Activated CD8-positive, alpha-beta T cell treated with anti-CD3 and anti-CD28 coated beads for 36 hours (primary cell): ENCODE results near the gene RIMS1. TPM values are rescaled to one million over a fixed set of nuclear protein-coding genes. Genes with fewer than 3 reads are reported as not detected.

Experiments
- ATAC-seq: fragments of 200-7000 bp; cut with Tn5 transposase; one replicate; pipeline ENCODE4 v1.10.0; 2021; ENCODE audit warnings: mild to moderate bottlenecking, moderate library complexity
- CTCF ChIA-PET: fragments of 350-600 bp; sonication (Branson Sonifier 250); formaldehyde crosslinking; loops from one replicate; lab custom pipeline; 2021; ENCODE audit warnings: antibody characterized with exemption; lab: Charles Lee
- POLR2A ChIA-PET: fragments of 350-600 bp; sonication (Branson Sonifier 250); formaldehyde crosslinking; loops from one replicate; lab custom pipeline; 2021; ENCODE audit warnings: antibody characterized with exemption; lab: Charles Lee
- DNase-seq: peaks from one replicate; pipeline ENCODE4 v3.0.0-alpha.2; 2020
- H3K27ac Mint-ChIP-seq: one replicate; pipeline ENCODE4 v1.8.0; 2021; ENCODE audit warnings: mild to moderate bottlenecking, mixed read lengths
- H3K27me3 Mint-ChIP-seq: one replicate; pipeline ENCODE4 v1.8.0; 2021; ENCODE audit warnings: mixed read lengths
- H3K36me3 Mint-ChIP-seq: one replicate; pipeline ENCODE4 v1.8.0; 2021; ENCODE audit warnings: low read depth, mixed read lengths
- H3K4me1 Mint-ChIP-seq: one replicate; pipeline ENCODE4 v1.8.0; 2021; ENCODE audit warnings: low read depth, mixed read lengths
- H3K4me3 Mint-ChIP-seq: one replicate; pipeline ENCODE4 v1.8.0; 2021; ENCODE audit warnings: mild to moderate bottlenecking, moderate library complexity, mixed read lengths
- H3K9me3 Mint-ChIP-seq: one replicate; pipeline ENCODE4 v1.8.0; 2021; ENCODE audit warnings: mixed read lengths
- intact Hi-C: fragments of 100-400 bp; cut with micrococcal nuclease; formaldehyde crosslinking; loops from one replicate; pipeline ENCODE4 v1.10.0; 2022
- total RNA-seq, 2 experiments: library from RNA; stranded (reverse); gene quantifications; one replicate each; pipeline ENCODE4 v1.2.3, GENCODE V29; 2021
- TF ChIP-seq, protein P1 (sequence below): fragments of 200-600 bp; IDR thresholded peaks from one replicate; pipeline ENCODE4 v1.8.0; 2022; ENCODE audit warnings: antibody characterized with exemption, mild to moderate bottlenecking

RIMS1 gene
- total RNA-seq, 2 experiments from 2014 or later = not detected

DNA sequence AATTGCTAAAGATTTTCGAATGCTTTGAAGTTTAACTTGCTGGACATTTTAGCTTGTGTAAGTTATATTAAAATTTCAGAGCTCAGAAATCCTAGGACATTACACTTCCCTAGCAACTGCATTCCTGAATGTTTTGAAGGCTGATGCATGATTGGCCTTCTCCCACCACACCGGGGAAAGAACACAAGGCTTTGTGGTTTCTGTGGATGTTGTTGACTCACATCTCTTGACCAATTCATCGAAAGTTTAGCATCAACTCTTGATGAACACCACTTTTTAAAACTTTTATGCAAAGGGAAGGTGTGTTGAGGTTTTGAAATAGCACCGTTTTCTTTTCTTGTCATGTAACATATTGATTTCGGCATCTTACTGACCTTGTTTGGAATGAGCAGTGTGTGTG lies 81.1 kb downstream of the RIMS1 start:
- TF ChIP-seq, protein P1, sequence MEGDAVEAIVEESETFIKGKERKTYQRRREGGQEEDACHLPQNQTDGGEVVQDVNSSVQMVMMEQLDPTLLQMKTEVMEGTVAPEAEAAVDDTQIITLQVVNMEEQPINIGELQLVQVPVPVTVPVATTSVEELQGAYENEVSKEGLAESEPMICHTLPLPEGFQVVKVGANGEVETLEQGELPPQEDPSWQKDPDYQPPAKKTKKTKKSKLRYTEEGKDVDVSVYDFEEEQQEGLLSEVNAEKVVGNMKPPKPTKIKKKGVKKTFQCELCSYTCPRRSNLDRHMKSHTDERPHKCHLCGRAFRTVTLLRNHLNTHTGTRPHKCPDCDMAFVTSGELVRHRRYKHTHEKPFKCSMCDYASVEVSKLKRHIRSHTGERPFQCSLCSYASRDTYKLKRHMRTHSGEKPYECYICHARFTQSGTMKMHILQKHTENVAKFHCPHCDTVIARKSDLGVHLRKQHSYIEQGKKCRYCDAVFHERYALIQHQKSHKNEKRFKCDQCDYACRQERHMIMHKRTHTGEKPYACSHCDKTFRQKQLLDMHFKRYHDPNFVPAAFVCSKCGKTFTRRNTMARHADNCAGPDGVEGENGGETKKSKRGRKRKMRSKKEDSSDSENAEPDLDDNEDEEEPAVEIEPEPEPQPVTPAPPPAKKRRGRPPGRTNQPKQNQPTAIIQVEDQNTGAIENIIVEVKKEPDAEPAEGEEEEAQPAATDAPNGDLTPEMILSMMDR = no peak
- Mint-ChIP-seq H3K4me3 (no peak overlapping the region), H3K36me3 (no peaks in the 10 kb centered on the region), H3K4me1 (no peaks in the 10 kb centered on the region), H3K27me3 (no peaks in the 10 kb centered on the region), H3K27ac (no peak overlapping the region), H3K9me3 (peaks cover 3% of the 10 kb centered on the region)
- POLR2A ChIA-PET = no interaction called here
- DNase-seq (no peak), ATAC-seq (no peak)
- intact Hi-C loops = no loop called here
- CTCF ChIA-PET = no interaction called here

GRCh38 chr6:71977884-71978283 lies 91.5 kb downstream of the RIMS1 start:
- H3K27me3 Mint-ChIP-seq = no peaks in the 10 kb centered on the region
- no peak overlapping the region for H3K27ac Mint-ChIP-seq
- TF ChIP-seq, protein P1 = no peak
- no peak for DNase-seq
- no peaks in the 10 kb centered on the region for H3K36me3 Mint-ChIP-seq
- intact Hi-C loops = no loop called here
- no peaks in the 10 kb centered on the region for H3K4me1 Mint-ChIP-seq
- POLR2A ChIA-PET = no interaction called here
- H3K4me3 Mint-ChIP-seq = no peak overlapping the region
- CTCF ChIA-PET = no interaction called here
- peaks cover 6% of the 10 kb centered on the region for H3K9me3 Mint-ChIP-seq
- ATAC-seq = no peak

- ATAC-seq (no peak), DNase-seq (no peak)
- TF ChIP-seq, protein P1 = no peak
- Mint-ChIP-seq H3K4me1 (no peaks in the 10 kb centered on the region), H3K27ac (no peak overlapping the region), H3K27me3 (no peaks in the 10 kb centered on the region), H3K9me3 (peaks cover 6% of the 10 kb centered on the region), H3K4me3 (no peak overlapping the region), H3K36me3 (no peaks in the 10 kb centered on the region)
- POLR2A ChIA-PET = no interaction called here
- CTCF ChIA-PET = no interaction called here
- intact Hi-C loops = no loop called here
These were observed 93.6 kb downstream of the RIMS1 start for GRCh38 chr6:71979911-71980310.

DNA sequence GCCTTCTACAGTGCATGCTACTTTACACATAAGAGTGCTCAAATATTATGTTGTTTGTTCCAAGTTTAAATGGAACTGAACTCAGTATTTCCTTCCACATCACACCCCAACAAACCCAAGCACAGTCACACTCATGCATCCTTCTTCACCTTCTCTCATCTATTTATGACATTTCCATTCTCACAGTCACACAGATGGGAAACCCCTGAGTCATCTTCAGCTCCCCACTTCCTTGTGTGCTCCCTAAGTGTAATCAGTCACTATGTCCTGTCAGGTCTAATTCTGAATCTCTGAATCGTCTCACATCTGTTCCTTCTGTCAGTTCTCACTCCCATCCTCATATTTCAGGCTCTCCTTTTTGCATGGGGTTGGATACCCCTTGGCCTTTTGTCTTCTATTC lies 96.0 kb downstream of the RIMS1 start:
- H3K4me3 Mint-ChIP-seq = no peak overlapping the region
- no peaks in the 10 kb centered on the region for H3K27me3 Mint-ChIP-seq
- intact Hi-C loops = no loop called here
- TF ChIP-seq, protein P1 = no peak
- H3K36me3 Mint-ChIP-seq = no peaks in the 10 kb centered on the region
- peaks cover 4% of the 10 kb centered on the region for H3K9me3 Mint-ChIP-seq
- DNase-seq = no peak
- POLR2A ChIA-PET = no interaction called here
- CTCF ChIA-PET = no interaction called here
- ATAC-seq = no peak
- H3K27ac Mint-ChIP-seq = no peak overlapping the region
- no peaks in the 10 kb centered on the region for H3K4me1 Mint-ChIP-seq

DNA sequence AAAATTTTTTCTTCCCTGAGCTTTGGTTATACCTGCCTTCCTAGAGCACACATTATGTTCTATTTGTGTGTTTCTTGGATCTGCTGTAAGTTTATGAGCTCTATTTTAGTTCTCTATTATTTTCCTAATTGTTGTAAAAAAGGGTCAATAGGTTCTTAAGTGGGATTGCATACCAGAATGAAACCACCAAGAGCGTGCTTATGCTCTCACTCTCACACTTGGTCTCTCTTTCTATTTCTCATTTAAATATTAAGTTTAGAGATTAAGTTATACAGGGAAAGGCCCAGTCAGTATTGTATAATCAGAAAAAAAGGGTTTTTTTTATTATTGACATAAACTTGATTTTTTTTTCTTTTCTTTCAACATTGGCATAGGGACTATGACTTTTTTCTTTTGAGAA lies 96.8 kb downstream of the RIMS1 start:
- Mint-ChIP-seq H3K27me3 (no peaks in the 10 kb centered on the region), H3K36me3 (no peaks in the 10 kb centered on the region), H3K27ac (no peak overlapping the region), H3K4me1 (no peaks in the 10 kb centered on the region), H3K9me3 (no peaks in the 10 kb centered on the region), H3K4me3 (no peak overlapping the region)
- TF ChIP-seq, protein P1 = no peak
- POLR2A ChIA-PET = no interaction called here
- CTCF ChIA-PET = no interaction called here
- intact Hi-C loops = no loop called here
- ATAC-seq (no peak), DNase-seq (no peak)
